ENCODE measurements around the gene TRAPPC3L. TPM values are rescaled to one million over a fixed set of nuclear protein-coding genes. Genes with fewer than 3 reads are reported as not detected.

Gene TRAPPC3L
- total RNA-seq, 4 donors from 2014 or later, result not detected

DNA sequence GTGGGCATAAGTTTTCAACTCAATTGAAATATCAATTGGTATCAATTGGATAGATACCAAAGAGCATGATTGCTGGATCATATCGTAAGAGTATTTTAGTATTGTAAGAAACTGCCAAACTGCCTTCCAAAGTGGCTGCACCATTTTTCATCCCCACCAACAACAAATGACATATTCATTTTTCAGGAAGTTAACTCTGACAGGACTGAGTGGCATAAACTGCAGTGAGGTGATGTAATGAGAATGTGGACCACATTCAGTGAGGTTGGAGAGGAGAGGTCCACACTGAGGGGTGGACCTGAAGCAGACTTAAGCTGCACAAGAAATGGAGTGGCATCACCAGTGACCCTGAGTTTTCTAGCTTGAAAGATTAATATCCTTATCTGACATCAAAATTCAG, 95.9 kb downstream of the TRAPPC3L start:
- H3K4me1 ChIP-seq, result no peaks in the 10 kb centered on the region
- in situ Hi-C loops (cut with MboI; ENCODE audit: low sequenced_read_pairs in 4 of 4), result no loop called here
- H3K36me3 ChIP-seq, result no peaks in the 10 kb centered on the region
- intact Hi-C loops (cut with DNase I; ENCODE audit: low total_unique reads), result no loop called here
- no peak for TF ChIP-seq POLR2A (IDR thresholded peaks at IDR 0.05)
- TF ChIP-seq, protein P1, sequence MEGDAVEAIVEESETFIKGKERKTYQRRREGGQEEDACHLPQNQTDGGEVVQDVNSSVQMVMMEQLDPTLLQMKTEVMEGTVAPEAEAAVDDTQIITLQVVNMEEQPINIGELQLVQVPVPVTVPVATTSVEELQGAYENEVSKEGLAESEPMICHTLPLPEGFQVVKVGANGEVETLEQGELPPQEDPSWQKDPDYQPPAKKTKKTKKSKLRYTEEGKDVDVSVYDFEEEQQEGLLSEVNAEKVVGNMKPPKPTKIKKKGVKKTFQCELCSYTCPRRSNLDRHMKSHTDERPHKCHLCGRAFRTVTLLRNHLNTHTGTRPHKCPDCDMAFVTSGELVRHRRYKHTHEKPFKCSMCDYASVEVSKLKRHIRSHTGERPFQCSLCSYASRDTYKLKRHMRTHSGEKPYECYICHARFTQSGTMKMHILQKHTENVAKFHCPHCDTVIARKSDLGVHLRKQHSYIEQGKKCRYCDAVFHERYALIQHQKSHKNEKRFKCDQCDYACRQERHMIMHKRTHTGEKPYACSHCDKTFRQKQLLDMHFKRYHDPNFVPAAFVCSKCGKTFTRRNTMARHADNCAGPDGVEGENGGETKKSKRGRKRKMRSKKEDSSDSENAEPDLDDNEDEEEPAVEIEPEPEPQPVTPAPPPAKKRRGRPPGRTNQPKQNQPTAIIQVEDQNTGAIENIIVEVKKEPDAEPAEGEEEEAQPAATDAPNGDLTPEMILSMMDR (IDR thresholded peaks at IDR 0.05 in 4 of 5, conservative IDR thresholded peaks at IDR 0.05 in 1 of 5), result no peak
- no peak for ATAC-seq
- no peak overlapping the region for H3K27ac ChIP-seq
- H3K9me3 ChIP-seq, result no peaks in the 10 kb centered on the region
- H3K27me3 ChIP-seq, result no peaks in the 10 kb centered on the region
- no peak overlapping the region for H3K4me3 ChIP-seq
- no peak for DNase-seq

DNA sequence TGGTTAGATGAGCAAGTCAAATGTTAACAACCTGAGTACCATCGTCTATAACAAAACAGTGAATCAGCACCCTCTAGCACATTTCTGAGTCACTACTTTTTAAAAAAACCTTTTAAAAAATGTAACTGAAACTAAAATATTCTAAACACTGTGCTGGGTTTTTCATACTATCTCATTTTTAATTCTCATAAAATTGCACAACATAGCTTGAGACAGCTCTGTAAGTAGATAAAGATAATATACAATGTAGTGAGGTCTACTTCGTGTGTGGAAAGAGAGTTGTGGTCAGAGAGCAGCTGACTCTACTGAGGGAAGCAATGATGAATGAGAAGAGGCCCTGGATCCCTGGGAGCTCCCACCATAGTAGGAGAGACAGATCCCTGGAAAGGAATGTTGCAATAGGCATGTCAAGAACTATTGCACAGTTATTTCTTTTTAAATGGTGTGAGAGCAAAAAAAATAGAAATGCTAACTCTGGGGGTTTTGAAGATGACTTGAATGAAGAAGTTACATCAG, 97.9 kb downstream of the TRAPPC3L start:
- no peaks in the 10 kb centered on the region for H3K9me3 ChIP-seq
- in situ Hi-C loops (cut with MboI; ENCODE audit: low sequenced_read_pairs in 4 of 4) (no loop called here), intact Hi-C loops (cut with DNase I; ENCODE audit: low total_unique reads) (no loop called here)
- H3K27ac ChIP-seq, result no peak overlapping the region
- no peak overlapping the region for H3K4me3 ChIP-seq
- TF ChIP-seq POLR2A (IDR thresholded peaks at IDR 0.05), result no peak
- TF ChIP-seq, protein P1 (IDR thresholded peaks at IDR 0.05 in 4 of 5, conservative IDR thresholded peaks at IDR 0.05 in 1 of 5), result no peak
- no peaks in the 10 kb centered on the region for H3K36me3 ChIP-seq
- H3K4me1 ChIP-seq, result no peaks in the 10 kb centered on the region
- H3K27me3 ChIP-seq, result no peaks in the 10 kb centered on the region
- ATAC-seq, result peak in 1 of 2 donors; percentile 20
- DNase-seq, result no peak

DNA sequence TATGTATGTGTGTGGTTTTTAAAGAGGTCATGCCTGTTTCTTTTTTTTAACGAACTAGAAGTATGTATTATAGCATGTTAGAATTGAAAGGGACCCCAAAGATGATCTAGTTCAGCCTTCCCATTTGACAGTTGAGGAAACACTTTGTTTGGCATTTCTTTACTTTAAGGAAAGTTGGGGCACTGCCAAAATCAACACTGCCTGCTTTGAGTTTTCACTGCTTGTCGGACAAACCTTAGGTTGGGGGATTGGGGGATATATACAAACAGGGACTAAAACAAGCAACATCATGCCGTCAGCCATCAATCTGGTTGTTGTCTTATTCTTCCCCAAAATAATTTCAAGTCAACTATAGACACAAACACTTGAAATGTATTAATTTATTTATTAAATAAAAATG, 98.4 kb downstream of the TRAPPC3L start:
- TF ChIP-seq POLR2A (IDR thresholded peaks at IDR 0.05), result no peak
- TF ChIP-seq, protein P1 (IDR thresholded peaks at IDR 0.05 in 4 of 5, conservative IDR thresholded peaks at IDR 0.05 in 1 of 5), result no peak
- Histone ChIP-seq H3K27me3 (no peaks in the 10 kb centered on the region), H3K4me3 (no peak overlapping the region), H3K4me1 (no peaks in the 10 kb centered on the region), H3K36me3 (no peaks in the 10 kb centered on the region), H3K27ac (no peak overlapping the region), H3K9me3 (no peaks in the 10 kb centered on the region)
- intact Hi-C loops (cut with DNase I; ENCODE audit: low total_unique reads) (no loop called here), in situ Hi-C loops (cut with MboI; ENCODE audit: low sequenced_read_pairs in 4 of 4) (no loop called here)
- no peak for ATAC-seq
- no peak for DNase-seq

DNA sequence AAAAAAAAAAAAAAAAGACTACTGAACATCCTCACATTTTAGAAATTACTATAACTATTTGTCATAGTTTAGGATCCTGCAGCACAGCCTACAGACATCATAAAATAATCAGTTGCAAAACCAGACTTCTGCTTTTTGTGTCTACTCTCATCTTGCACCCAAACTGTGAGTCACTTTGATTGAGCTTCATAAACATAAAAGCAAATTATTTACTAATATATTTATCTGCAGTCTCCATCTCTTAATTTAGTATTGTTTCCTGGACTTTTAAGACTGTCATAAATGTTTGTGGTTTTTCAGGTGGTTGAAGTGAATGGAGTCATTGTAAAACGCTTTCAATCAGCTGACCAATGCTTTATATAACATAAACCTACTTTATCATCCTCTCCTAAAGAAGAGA, 99.1 kb downstream of the TRAPPC3L start:
- H3K27me3 ChIP-seq, result no peaks in the 10 kb centered on the region
- H3K9me3 ChIP-seq, result no peaks in the 10 kb centered on the region
- in situ Hi-C loops (cut with MboI; ENCODE audit: low sequenced_read_pairs in 4 of 4), result no loop called here
- no peak overlapping the region for H3K4me3 ChIP-seq
- ATAC-seq (no peak), DNase-seq (no peak)
- H3K4me1 ChIP-seq, result no peaks in the 10 kb centered on the region
- H3K27ac ChIP-seq, result no peak overlapping the region
- TF ChIP-seq, protein P1 (IDR thresholded peaks at IDR 0.05 in 4 of 5, conservative IDR thresholded peaks at IDR 0.05 in 1 of 5), result no peak
- no peak for TF ChIP-seq POLR2A (IDR thresholded peaks at IDR 0.05)
- H3K36me3 ChIP-seq, result no peaks in the 10 kb centered on the region
- intact Hi-C loops (cut with DNase I; ENCODE audit: low total_unique reads), result no loop called here

DNA sequence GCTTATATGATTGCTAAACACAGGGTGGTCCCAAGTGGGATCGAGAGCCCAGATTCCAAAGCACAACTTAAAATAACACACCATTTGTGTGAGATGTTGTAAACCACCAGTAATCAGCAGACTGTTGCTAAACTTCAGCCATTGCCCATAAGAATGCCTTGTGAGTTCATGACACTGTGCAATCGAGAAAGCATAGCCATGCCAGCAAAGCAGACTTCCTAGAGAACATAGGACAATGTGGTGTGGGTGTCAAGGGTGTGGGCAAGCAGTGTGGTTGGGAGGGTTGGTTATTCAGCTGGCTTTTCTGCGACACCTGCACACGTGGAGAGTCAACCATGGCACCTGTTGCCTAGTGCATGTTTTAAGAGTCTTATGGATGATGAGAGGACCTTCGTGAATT, 100.4 kb downstream of the TRAPPC3L start:
- Histone ChIP-seq H3K4me3 (no peak overlapping the region), H3K27me3 (no peaks in the 10 kb centered on the region), H3K4me1 (no peaks in the 10 kb centered on the region), H3K9me3 (no peaks in the 10 kb centered on the region), H3K27ac (no peak overlapping the region), H3K36me3 (no peaks in the 10 kb centered on the region)
- in situ Hi-C loops (cut with MboI; ENCODE audit: low sequenced_read_pairs in 4 of 4) (no loop called here), intact Hi-C loops (cut with DNase I; ENCODE audit: low total_unique reads) (no loop called here)
- DNase-seq, result no peak
- ATAC-seq, result no peak
- TF ChIP-seq, protein P1 (IDR thresholded peaks at IDR 0.05 in 4 of 5, conservative IDR thresholded peaks at IDR 0.05 in 1 of 5), result no peak

Data from gastrocnemius medialis (tissue), 4 donors.